Breast epithelium (tissue), 3 donors: ENCODE results near the gene FAM76B.

Source experiments
- POLR2A ChIP-seq: fragments of 450-650 bp; IDR thresholded peaks from one replicate; pipeline ENCODE4 v1.6.1; 2016; ENCODE audit warnings: antibody characterized with exemption, mild to moderate bottlenecking, moderate library complexity
- TF ChIP-seq, protein P1 (sequence below), 3 donors: fragments of 450-650 bp; IDR thresholded peaks; one replicate each; pipeline ENCODE4 v1.5.1; 2016 to 2017; ENCODE audit warnings: antibody characterized with exemption in 3 of 3, mild to moderate bottlenecking in 3 of 3, moderate library complexity in 3 of 3

DNA sequence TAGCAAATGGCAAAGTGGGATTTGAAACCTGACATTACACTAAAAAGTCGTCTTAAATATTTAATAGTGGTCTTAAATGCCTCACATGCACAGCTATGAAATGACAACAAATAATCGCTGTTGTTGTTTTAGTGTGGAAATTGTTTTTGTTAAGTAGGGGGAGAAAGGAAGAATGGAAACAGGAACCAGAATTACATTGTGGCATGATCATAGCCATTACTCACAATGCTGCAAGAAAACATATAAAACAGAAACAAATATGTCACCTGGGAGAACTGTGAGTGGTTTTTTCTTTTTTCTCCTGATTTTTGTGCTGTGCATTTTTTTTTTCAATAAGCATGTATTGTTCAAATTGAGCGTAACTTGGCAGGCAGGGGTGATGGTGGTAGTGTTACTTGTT lies 22.9 kb downstream of the FAM76B start:
- no peak for TF ChIP-seq POLR2A
- TF ChIP-seq, protein P1, sequence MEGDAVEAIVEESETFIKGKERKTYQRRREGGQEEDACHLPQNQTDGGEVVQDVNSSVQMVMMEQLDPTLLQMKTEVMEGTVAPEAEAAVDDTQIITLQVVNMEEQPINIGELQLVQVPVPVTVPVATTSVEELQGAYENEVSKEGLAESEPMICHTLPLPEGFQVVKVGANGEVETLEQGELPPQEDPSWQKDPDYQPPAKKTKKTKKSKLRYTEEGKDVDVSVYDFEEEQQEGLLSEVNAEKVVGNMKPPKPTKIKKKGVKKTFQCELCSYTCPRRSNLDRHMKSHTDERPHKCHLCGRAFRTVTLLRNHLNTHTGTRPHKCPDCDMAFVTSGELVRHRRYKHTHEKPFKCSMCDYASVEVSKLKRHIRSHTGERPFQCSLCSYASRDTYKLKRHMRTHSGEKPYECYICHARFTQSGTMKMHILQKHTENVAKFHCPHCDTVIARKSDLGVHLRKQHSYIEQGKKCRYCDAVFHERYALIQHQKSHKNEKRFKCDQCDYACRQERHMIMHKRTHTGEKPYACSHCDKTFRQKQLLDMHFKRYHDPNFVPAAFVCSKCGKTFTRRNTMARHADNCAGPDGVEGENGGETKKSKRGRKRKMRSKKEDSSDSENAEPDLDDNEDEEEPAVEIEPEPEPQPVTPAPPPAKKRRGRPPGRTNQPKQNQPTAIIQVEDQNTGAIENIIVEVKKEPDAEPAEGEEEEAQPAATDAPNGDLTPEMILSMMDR (IDR thresholded peaks at IDR 0.05): no peak
